Esophagus muscularis mucosa (tissue), 4 donors: ENCODE results near the gene PATL2.

Experiments used
- EP300 ChIP-seq: sonication (generic); formaldehyde crosslinking; IDR thresholded peaks from one replicate; pipeline ENCODE4 v1.6.1; 2017; ENCODE audit warnings: antibody characterized with exemption
- POLR2A ChIP-seq: fragments of 450-650 bp; IDR thresholded peaks from one replicate; pipeline ENCODE4 v1.6.1; 2017; ENCODE audit warnings: antibody characterized with exemption, moderate library complexity, mild to moderate bottlenecking, low read depth
- TF ChIP-seq, protein P1 (sequence below), 3 experiments: fragments of 200-600 bp in 2 of 3; fragments of 450-650 bp in 1 of 3; sonication (generic) in 2 of 3; IDR thresholded peaks; one replicate each; pipeline ENCODE4 v1.5.1; 2017 to 2019; ENCODE audit warnings: antibody characterized with exemption in 3 of 3, mild to moderate bottlenecking in 2 of 3, moderate library complexity in 1 of 3

DNA sequence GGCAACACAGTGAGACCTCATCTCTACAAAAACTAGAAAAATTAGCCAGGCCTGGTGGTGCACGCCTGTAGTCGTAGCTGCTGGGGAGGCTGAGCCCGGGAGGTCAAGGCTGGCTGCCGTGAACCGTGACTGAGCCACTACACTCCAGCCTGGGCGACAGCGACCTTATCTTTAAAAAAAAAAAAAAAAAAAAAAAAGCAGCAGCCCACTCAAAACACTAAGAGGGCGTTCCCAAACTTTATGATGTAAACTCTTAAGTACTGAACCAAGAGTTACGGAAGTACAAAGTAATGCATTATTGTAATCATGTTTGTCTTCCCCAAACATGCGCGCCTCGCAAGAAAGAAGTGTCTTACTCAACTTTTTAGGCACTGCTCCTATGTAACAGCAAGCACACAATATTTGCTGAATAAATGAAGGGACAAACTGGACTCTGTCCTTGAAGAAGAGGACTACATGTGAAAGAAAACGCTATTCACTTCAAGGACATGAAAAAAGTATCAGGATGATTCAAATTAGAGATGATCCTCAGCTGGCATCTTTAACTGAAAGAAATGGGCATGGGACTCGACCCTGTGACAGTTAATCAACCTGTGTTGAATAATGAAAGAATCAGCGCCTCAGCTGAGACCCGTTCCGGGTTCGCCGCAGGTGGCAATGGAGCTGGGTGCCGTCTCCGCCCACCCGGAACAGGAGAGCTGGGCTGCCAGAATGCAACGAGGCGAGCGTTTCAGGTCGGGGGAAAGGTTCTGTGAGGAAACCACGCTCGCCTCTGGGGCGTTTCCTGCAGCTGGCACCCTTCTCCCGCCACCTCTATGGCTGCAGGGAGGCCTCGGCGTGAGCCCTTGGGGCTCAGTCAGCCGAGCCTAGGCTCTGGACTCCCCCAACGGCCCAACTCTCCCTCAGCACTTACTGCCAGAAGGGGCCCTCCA, 48.4 kb downstream of the PATL2 start:
- TF ChIP-seq, protein P1, sequence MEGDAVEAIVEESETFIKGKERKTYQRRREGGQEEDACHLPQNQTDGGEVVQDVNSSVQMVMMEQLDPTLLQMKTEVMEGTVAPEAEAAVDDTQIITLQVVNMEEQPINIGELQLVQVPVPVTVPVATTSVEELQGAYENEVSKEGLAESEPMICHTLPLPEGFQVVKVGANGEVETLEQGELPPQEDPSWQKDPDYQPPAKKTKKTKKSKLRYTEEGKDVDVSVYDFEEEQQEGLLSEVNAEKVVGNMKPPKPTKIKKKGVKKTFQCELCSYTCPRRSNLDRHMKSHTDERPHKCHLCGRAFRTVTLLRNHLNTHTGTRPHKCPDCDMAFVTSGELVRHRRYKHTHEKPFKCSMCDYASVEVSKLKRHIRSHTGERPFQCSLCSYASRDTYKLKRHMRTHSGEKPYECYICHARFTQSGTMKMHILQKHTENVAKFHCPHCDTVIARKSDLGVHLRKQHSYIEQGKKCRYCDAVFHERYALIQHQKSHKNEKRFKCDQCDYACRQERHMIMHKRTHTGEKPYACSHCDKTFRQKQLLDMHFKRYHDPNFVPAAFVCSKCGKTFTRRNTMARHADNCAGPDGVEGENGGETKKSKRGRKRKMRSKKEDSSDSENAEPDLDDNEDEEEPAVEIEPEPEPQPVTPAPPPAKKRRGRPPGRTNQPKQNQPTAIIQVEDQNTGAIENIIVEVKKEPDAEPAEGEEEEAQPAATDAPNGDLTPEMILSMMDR (IDR thresholded peaks at IDR 0.05): no peak
- no peak for TF ChIP-seq EP300
- TF ChIP-seq POLR2A: no peak
